Peyer's patch (tissue), 4 donors: ENCODE results near the gene PVR.

Experiments used
- CTCF ChIP-seq, 6 experiments: fragments of 450-650 bp in 4 of 6; fragments of 200-600 bp in 2 of 6; sonication (generic) in 1 of 6; IDR thresholded peaks; one replicate each; pipeline ENCODE4 v1.5.1; 2017 to 2019; ENCODE audit warnings: antibody characterized with exemption in 6 of 6, mild to moderate bottlenecking in 3 of 6, moderate library complexity in 1 of 6
- POLR2A ChIP-seq, 2 donors: fragments of 450-650 bp; IDR thresholded peaks; one replicate each; pipeline ENCODE4 v1.5.1; 2017; ENCODE audit warnings: antibody characterized with exemption in 2 of 2, mild to moderate bottlenecking in 2 of 2, moderate library complexity in 2 of 2

GRCh38 chr19:44675521-44675920, 31.8 kb downstream of the PVR start:
- TF ChIP-seq POLR2A (IDR thresholded peaks at IDR 0.05) (no peak), CTCF (IDR thresholded peaks at IDR 0.05) (no peak)
